Activated T-cell treated with anti-CD3 and anti-CD28 coated beads, Interleukin-2, amount 50 U/mL, for 4 hours (primary cell): ENCODE results near the gene PDGFD. TPM values are rescaled to one million over a fixed set of nuclear protein-coding genes. Genes with fewer than 3 reads are reported as not detected.

Source experiments
- ATAC-seq, 2 donors: fragments of 200-7000 bp; cut with Tn5 transposase; one replicate each; pipeline ENCODE4 v1.10.0; 2021
- DNase-seq: peaks from one replicate; pipeline ENCODE4 v3.0.0-alpha.2; 2020
- H3K27me3 Mint-ChIP-seq: one replicate; pipeline ENCODE4 v1.8.0; 2021; ENCODE audit warnings: low read depth, mixed read lengths
- H3K36me3 Mint-ChIP-seq: one replicate; pipeline ENCODE4 v1.8.0; 2022; ENCODE audit warnings: mixed read lengths; ENCODE audit not compliant: insufficient read depth
- H3K4me1 Mint-ChIP-seq: one replicate; pipeline ENCODE4 v1.8.0; 2021; ENCODE audit warnings: low read depth, mixed read lengths
- H3K4me3 Mint-ChIP-seq: one replicate; pipeline ENCODE4 v1.8.0; 2021; ENCODE audit warnings: mild to moderate bottlenecking, moderate library complexity, mixed read lengths
- H3K9me3 Mint-ChIP-seq: one replicate; pipeline ENCODE4 v1.8.0; 2021; ENCODE audit warnings: mixed read lengths
- total RNA-seq, 3 donors: library from RNA; stranded (reverse); gene quantifications; one replicate each; pipeline ENCODE4 v1.2.1, GENCODE V29; 2021

PDGFD gene
- total RNA-seq, 3 donors from 2014 or later, result 0.05 to 0.16 (median 0.10) TPM

DNA sequence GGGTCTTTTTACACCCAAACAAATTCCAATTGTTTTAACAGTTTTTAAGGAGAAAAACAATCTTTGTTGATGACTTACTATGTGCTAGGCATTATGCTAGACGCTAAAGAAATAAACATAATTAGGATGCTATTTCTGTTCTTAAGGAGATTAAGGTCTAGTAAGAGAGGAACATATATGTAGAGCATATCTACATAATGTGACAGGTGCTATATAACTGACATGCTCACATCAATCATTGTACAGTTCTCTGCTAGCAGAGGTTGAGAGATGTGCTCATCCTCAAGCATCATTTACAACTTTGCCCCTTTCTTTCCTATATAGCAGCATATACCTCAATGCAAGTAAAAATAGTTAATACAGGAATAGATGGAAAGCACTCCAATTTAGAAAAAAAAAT, 37.5 kb downstream of the PDGFD start:
- Mint-ChIP-seq H3K4me3 (no peak overlapping the region), H3K4me1 (no peaks in the 10 kb centered on the region), H3K9me3 (no peaks in the 10 kb centered on the region), H3K27me3 (no peaks in the 10 kb centered on the region), H3K36me3 (no peaks in the 10 kb centered on the region)
- DNase-seq, result no peak
- no peak for ATAC-seq

DNA sequence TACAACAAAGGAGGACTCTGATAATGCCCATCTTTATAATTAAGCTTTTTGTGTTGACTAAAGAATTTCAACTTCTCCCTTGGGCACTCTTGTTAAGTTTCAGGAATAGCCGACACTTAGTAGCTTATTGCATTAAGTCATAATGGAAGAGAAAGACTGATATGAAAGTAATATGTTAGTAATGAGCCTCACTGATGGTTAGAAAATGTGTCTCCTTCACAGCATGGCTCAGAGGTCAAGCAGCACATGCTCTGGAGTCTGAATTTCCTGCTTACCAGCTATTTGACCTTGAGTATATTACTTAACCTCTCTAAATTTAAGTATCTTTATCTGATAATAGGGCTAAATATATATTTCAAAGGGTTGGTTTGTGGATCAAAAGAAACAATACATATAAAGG, 39.0 kb downstream of the PDGFD start:
- no peaks in the 10 kb centered on the region for H3K9me3 Mint-ChIP-seq
- DNase-seq (no peak), ATAC-seq (no peak)
- H3K4me3 Mint-ChIP-seq, result no peak overlapping the region
- no peaks in the 10 kb centered on the region for H3K36me3 Mint-ChIP-seq
- no peaks in the 10 kb centered on the region for H3K4me1 Mint-ChIP-seq
- no peaks in the 10 kb centered on the region for H3K27me3 Mint-ChIP-seq

DNA sequence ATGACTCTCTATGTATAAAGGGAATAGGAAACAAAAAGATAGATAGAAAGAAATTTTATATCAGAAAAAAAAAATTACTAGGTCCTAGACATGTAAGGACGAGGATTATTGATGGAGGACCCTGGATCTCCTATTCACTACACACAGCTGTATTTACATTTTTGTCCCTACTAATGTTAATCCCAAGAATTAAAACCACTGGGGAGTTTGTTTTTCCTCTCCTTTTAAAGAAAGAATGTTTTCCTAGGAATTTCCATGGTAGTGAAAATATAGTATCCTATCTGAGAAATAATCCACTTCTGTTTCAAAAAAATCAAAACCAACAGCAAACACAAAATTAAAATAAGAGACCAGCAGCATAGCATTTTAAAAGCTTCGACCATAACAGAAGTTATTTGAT, 41.1 kb downstream of the PDGFD start:
- no peak overlapping the region for H3K4me3 Mint-ChIP-seq
- no peaks in the 10 kb centered on the region for H3K4me1 Mint-ChIP-seq
- no peak for ATAC-seq
- no peak for DNase-seq
- no peaks in the 10 kb centered on the region for H3K9me3 Mint-ChIP-seq
- no peaks in the 10 kb centered on the region for H3K36me3 Mint-ChIP-seq
- no peaks in the 10 kb centered on the region for H3K27me3 Mint-ChIP-seq

DNA sequence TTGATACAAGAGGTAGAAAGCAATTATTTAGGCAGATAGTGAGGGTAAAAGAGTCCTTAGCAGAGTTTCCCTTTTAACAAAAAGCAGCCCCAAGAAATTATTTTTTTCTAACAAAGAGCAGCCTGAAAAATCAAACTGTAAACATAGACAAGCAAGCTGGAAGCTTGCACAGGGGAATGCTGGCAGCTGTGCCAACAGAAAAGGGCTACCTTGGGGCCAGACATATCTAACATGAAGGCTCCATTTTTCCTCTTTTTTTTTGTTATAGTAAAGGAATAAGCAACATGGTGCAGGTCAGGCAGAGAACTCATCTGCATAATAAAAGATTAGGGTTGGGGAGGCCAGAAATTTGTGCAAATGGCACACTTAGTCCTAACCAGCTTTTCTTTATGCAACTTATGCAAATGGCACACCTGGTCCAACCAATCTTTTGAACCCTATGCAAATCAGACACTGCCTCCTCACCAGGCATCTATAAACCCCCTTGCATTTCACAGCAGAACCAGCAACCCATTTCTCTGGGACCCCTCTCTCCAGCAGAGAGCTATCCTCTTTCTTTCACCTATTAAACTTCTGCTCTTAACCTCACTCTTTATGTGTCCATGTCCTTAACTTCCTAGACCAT, 41.8 kb downstream of the PDGFD start:
- Mint-ChIP-seq H3K4me3 (no peak overlapping the region), H3K9me3 (no peaks in the 10 kb centered on the region), H3K4me1 (no peaks in the 10 kb centered on the region), H3K36me3 (no peaks in the 10 kb centered on the region), H3K27me3 (no peaks in the 10 kb centered on the region)
- ATAC-seq, result no peak
- DNase-seq, result no peak

DNA sequence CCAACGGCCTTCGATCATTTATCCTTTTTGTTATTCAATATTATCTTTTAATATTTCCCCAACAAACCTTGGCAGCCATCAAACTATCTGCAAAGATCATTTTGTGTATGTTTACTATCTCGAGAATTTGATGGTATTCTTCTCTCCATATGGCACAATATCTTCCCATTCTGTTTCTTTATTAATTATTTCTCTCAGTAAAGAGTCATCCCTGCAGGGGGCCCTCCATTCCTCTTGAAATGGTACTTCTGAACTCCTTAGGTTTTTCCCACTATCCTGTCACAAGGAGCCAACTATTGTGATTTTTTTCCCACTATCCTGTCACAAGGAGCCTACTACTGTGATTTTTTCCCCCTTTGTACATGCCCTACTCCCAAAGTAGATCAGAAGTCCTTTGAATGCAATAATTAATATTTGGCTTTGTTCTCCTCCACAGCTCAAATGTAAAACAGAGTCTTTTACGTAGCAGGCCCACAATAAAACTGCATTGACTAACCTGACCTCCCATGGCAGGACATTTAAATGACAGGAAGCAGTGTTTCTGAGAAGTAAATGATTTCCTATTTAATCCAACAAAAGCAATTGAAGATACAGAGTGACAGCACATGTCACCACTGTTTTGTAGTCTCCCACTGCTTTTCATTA, 43.3 kb downstream of the PDGFD start:
- Mint-ChIP-seq H3K27me3 (no peaks in the 10 kb centered on the region), H3K36me3 (no peaks in the 10 kb centered on the region), H3K4me3 (no peak overlapping the region), H3K4me1 (no peaks in the 10 kb centered on the region), H3K9me3 (no peaks in the 10 kb centered on the region)
- ATAC-seq, result no peak
- no peak for DNase-seq

DNA sequence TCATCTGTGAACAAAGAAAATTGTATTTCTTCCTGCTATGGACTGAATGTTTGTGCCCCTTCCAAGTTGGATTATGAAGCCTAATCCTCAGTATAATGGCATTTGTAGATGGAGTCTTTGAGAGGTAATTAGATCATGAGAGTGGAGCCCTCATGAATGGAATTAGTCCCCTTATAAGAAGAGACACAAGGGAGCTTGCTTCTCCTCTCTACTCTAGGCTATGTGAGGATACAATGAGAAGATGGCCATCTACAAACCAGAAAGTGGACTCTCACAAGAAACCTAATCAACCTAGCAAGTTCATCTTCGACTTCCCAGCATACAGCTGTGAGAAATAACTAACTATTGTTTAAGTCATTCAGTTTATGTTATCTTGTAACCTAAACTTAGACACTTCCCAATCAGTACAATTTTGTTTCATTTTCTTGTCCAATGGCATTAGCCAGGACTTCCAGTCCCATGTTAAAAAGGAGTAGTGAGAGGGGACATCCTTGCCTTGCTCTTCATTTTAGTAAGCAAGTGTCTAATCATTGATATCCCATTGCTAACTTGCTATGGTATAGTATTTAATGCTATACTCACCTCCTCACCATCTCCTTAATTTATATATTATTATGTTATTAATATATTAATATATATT, 45.7 kb downstream of the PDGFD start:
- H3K36me3 Mint-ChIP-seq, result no peaks in the 10 kb centered on the region
- no peak for ATAC-seq
- H3K4me3 Mint-ChIP-seq, result no peak overlapping the region
- no peaks in the 10 kb centered on the region for H3K27me3 Mint-ChIP-seq
- DNase-seq, result no peak
- no peaks in the 10 kb centered on the region for H3K4me1 Mint-ChIP-seq
- H3K9me3 Mint-ChIP-seq, result no peaks in the 10 kb centered on the region

DNA sequence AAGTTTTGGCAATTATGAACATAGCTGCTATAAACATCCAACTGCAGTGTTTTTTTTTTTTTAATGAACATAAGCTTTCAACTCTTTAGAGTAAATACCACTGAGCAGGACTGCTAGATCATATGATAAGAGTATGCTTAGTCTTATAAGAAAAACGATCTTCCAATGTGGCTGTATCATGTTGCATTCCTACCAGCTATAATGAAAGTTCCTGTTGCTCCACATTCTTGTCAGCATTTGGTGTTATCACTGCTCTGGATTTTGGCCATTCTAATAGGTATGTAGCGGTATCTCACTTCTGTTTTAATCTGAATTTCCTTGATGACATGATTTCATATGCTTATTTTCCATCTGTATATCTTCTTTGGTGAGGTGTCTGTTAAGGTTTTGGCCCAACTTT, 50.4 kb downstream of the PDGFD start:
- ATAC-seq, result no peak

DNA sequence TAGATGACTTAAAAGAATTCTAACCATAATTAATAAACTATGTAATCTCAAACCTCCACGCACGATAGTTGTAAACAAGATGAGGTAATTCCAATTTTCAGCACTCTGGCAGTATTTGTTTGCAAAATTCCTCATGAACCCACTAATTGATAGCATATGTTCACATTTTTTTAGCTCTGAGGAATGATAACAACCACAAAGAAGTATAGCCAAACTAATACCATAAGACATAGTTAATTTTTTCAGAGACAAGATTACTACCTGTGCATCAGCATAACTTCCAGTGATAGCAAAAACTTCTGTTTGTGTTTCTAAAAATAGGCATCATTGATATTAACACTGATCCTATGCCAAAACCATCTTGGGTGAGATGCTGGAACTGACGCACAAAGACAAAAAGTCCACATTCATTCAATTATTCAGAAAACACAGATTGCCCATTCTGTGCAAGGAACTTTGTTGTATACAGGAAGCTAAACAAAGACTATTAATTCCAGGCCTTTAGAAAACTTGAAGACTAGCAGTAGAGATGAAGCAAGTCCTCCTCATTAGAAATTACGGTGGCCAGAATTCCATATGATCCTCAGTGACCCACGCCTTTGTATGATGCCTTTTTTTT, 57.7 kb downstream of the PDGFD start:
- no peaks in the 10 kb centered on the region for H3K4me1 Mint-ChIP-seq
- no peaks in the 10 kb centered on the region for H3K9me3 Mint-ChIP-seq
- no peak overlapping the region for H3K4me3 Mint-ChIP-seq
- H3K27me3 Mint-ChIP-seq, result no peaks in the 10 kb centered on the region
- no peak for ATAC-seq
- H3K36me3 Mint-ChIP-seq, result no peaks in the 10 kb centered on the region
- DNase-seq, result no peak

More for the DNA sequence above, 50.4 kb downstream of the PDGFD start:
- no peaks in the 10 kb centered on the region for H3K27me3 Mint-ChIP-seq
- no peaks in the 10 kb centered on the region for H3K4me1 Mint-ChIP-seq
- no peaks in the 10 kb centered on the region for H3K36me3 Mint-ChIP-seq
- H3K4me3 Mint-ChIP-seq, result no peak overlapping the region
- no peak for DNase-seq
- no peaks in the 10 kb centered on the region for H3K9me3 Mint-ChIP-seq

DNA sequence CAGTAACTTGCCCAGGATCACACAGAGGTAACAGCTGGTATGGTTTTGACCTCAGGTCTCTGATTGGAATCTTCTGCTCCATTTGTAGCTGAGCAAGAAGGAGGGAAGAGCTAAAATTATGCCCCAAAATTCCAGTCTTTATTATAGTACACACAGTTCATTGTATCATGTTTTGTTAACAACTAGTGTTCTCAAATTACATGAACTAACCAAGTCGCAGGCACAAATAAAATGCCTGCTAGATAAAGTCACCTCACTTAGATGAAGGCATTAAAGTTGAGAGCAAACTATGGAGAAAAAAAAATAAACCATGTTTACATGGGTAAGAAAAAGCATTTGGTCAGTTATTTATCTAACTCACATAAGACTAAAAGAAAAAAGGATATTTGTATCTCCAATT, 58.8 kb downstream of the PDGFD start:
- DNase-seq (no peak), ATAC-seq (no peak)
- Mint-ChIP-seq H3K36me3 (no peaks in the 10 kb centered on the region), H3K27me3 (no peaks in the 10 kb centered on the region), H3K4me1 (no peaks in the 10 kb centered on the region), H3K9me3 (no peaks in the 10 kb centered on the region), H3K4me3 (no peak overlapping the region)

DNA sequence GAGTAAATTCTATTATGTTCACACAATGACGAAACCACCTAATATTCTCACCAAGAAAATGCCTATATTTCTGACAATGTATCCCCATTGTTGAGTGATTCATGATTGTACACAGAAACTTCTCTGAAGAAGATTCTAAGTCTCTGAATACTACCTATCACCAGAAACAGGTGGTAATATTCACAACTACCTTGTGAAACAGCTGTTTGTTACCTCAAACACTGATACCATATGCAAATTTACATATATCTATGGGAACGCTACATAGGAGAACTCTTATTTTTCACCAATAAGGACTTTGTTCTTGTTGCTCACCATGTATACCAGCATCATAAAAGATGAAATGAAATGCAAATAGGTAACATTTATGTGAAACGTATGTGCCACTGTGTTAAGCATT, 59.3 kb downstream of the PDGFD start:
- no peak overlapping the region for H3K4me3 Mint-ChIP-seq
- no peaks in the 10 kb centered on the region for H3K4me1 Mint-ChIP-seq
- H3K9me3 Mint-ChIP-seq, result no peaks in the 10 kb centered on the region
- DNase-seq (no peak), ATAC-seq (no peak)
- no peaks in the 10 kb centered on the region for H3K27me3 Mint-ChIP-seq
- no peaks in the 10 kb centered on the region for H3K36me3 Mint-ChIP-seq

DNA sequence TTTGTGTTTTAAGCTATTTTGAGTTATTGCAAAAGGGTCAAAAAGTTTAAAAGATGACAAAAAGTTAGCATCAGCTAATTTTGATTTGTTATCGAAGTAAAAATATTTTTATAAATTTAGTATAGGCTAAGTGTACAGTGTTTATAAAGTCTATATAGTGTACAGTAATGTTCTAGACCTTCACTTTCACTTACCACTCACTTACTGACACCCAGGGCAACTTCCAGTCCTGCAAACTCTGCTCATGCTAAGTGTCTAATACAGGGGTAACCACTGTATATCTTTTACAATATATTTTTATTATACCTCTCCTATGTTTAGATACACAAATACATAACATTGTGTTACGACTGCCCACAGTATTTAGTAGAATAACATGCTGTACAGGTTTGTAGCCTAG, 59.7 kb downstream of the PDGFD start:
- Mint-ChIP-seq H3K36me3 (no peaks in the 10 kb centered on the region), H3K27me3 (no peaks in the 10 kb centered on the region), H3K9me3 (no peaks in the 10 kb centered on the region), H3K4me1 (no peaks in the 10 kb centered on the region), H3K4me3 (no peak overlapping the region)
- ATAC-seq, result no peak
- no peak for DNase-seq

DNA sequence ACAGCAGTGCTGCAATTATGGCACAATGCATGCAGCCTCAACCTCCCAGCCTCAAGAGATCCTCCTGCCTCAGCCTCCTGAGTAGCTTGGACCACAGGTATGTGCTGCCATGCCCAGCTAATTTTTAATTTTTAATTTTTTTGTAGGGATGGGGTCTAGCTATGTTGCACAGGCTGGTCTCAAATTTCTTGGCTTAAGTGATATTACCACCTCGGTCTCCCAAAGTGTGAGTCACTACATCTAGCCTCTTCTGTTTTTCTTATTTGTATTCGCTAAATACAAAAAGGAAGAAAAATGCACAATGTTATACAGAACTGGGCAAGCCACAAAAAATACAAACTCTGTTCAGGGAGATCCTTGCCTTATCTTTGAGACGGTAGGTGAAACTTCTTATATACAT, 65.4 kb downstream of the PDGFD start:
- no peak for ATAC-seq
- Mint-ChIP-seq H3K4me1 (no peaks in the 10 kb centered on the region), H3K4me3 (no peak overlapping the region), H3K27me3 (no peaks in the 10 kb centered on the region), H3K9me3 (no peaks in the 10 kb centered on the region), H3K36me3 (no peaks in the 10 kb centered on the region)
- DNase-seq, result no peak

DNA sequence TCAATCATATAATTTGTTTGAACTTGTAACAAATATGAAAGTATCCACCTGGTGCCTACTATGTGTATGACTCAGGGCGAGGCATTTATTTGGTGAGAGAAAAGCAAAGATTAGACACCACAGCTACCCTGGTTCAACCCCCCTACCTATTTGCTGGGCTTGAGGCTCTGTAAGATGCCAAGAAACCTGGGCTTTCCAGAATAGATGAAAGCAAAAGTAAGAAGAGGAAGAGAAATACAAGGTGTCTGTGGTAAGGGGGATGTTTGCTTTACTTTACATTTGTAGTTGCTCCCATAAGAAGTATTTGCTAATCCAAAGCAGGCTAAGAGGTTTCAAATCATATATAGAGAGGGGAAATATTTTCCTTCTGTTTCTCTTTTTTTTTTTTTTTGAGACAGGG, 65.8 kb downstream of the PDGFD start:
- no peaks in the 10 kb centered on the region for H3K4me1 Mint-ChIP-seq
- ATAC-seq, result no peak
- no peaks in the 10 kb centered on the region for H3K9me3 Mint-ChIP-seq
- no peak overlapping the region for H3K4me3 Mint-ChIP-seq
- H3K36me3 Mint-ChIP-seq, result no peaks in the 10 kb centered on the region
- no peak for DNase-seq
- H3K27me3 Mint-ChIP-seq, result no peaks in the 10 kb centered on the region

DNA sequence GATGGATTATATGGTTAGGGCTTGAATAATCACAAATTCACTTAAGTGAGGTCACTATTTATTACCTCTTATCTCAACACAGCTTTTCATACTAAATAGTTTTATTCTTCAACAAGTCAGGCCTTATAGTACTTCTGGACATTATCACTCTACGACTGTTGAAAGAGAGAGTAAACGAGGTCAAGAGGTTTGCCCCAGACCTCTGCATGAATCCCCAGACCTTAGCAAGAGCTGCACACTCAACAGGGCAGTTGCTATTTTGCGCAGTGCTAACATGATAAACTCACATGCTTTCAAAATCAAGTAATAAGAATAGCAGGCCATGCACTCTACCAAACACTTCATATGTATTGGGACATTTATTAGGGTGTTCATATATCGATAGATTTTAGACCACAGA, 67.0 kb downstream of the PDGFD start:
- Mint-ChIP-seq H3K9me3 (no peaks in the 10 kb centered on the region), H3K36me3 (no peaks in the 10 kb centered on the region), H3K4me3 (no peak overlapping the region), H3K4me1 (no peaks in the 10 kb centered on the region), H3K27me3 (no peaks in the 10 kb centered on the region)
- DNase-seq (no peak), ATAC-seq (no peak)

DNA sequence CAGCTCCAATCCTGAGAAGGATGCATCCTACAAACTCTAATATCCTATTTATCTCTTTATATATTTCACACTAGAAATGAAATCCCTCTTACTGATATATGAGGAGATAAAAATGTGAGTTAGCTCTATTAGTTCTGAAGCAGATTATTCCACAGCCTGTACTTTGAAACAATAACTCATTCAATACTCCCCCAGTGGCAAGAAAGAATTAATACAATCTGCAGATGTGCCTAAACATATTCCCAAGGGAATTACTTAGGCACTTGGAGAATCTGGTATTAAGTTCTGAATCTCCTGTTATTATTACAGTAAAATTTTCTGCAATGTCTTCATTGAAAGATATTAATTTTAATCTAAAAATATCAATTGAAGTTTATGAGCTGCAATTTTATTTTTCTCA, 68.2 kb downstream of the PDGFD start:
- Mint-ChIP-seq H3K4me3 (no peak overlapping the region), H3K4me1 (no peaks in the 10 kb centered on the region), H3K36me3 (no peaks in the 10 kb centered on the region), H3K9me3 (no peaks in the 10 kb centered on the region), H3K27me3 (no peaks in the 10 kb centered on the region)
- DNase-seq, result no peak
- ATAC-seq, result no peak
